Colonic mucosa (tissue), 4 donors: ENCODE results near the gene PDE4D. TPM values are rescaled to one million over a fixed set of nuclear protein-coding genes. Genes with fewer than 3 reads are reported as not detected.

Experiments used
- DNase-seq: peaks from one replicate; pipeline ENCODE4 v3.0.0-alpha.2; 2020
- H3K27ac ChIP-seq: fragments of 200-600 bp; one replicate; pipeline ENCODE4 v1.8.0; 2021
- H3K27me3 ChIP-seq: fragments of 200-600 bp; one replicate; pipeline ENCODE4 v1.8.0; 2021
- H3K36me3 ChIP-seq: fragments of 200-600 bp; one replicate; pipeline ENCODE4 v1.8.0; 2021
- H3K4me1 ChIP-seq: fragments of 200-600 bp; one replicate; pipeline ENCODE4 v1.8.0; 2021; ENCODE audit warnings: mild to moderate bottlenecking
- H3K4me3 ChIP-seq: fragments of 200-600 bp; one replicate; pipeline ENCODE4 v1.8.0; 2021
- H3K9ac ChIP-seq, 2 donors: one replicate each; pipeline ENCODE4 v1.7.0; 2013; ENCODE audit warnings: control low read depth in 2 of 2, low read depth in 2 of 2, low read length in 2 of 2
- H3K9me3 ChIP-seq: fragments of 200-600 bp; one replicate; pipeline ENCODE4 v1.8.0; 2021
- CTCF ChIP-seq: fragments of 200-600 bp; IDR thresholded peaks from one replicate; pipeline ENCODE4 v1.8.0; 2022; ENCODE audit warnings: antibody characterized with exemption, mild to moderate bottlenecking
- intact Hi-C: fragments of 100-400 bp; cut with DNase I; formaldehyde crosslinking; loops from one replicate; pipeline ENCODE4 v1.14.1; 2022
- total RNA-seq, 2 donors: library from RNA; stranded (reverse); fragmentation: NEBNext Ultra II Directional in 1 of 2; extraction: Animal tissue kit (Norgen Biotek cat#: 25700) in 1 of 2; gene quantifications; one replicate each; pipeline ENCODE4 v1.2.1, GENCODE V29; 2021
- donor health status: healthy.
- donor health status: DM: no; HTN: no; CAD: no.
- donor health status: DM: no; HTN: no; CAD: no.

Gene PDE4D
- total RNA-seq, 2 donors from 2014 or later: 23.1 to 53.7 TPM

DNA sequence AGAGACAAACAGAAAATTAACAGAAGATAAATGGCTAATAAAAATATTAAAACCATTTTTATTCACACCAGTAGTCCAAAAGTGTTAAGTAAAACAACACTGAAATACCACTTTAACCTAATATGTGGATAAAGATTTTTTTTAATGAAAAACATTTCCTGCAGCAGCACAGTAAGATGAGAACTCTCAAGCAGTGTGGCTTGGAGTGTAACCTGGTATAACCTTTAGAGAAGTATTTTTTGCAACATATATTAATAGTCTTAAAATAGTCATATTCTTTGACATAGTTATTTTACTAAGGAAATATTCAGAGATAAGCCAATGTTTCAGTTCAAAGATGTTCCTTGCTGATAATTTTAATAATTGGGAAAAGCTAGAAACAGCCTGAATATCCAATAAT lies 644.4 kb downstream of the PDE4D start:
- H3K4me3 ChIP-seq: no peak overlapping the region
- intact Hi-C loops: no loop called here
- H3K36me3 ChIP-seq: no peaks in the 10 kb centered on the region
- DNase-seq: no peak
- no peaks in the 10 kb centered on the region for H3K9me3 ChIP-seq
- TF ChIP-seq CTCF: no peak
- H3K27ac ChIP-seq: no peak overlapping the region
- no peak overlapping the region for H3K9ac ChIP-seq
- H3K4me1 ChIP-seq: peaks cover 6% of the 10 kb centered on the region
- H3K27me3 ChIP-seq: no peaks in the 10 kb centered on the region

DNA sequence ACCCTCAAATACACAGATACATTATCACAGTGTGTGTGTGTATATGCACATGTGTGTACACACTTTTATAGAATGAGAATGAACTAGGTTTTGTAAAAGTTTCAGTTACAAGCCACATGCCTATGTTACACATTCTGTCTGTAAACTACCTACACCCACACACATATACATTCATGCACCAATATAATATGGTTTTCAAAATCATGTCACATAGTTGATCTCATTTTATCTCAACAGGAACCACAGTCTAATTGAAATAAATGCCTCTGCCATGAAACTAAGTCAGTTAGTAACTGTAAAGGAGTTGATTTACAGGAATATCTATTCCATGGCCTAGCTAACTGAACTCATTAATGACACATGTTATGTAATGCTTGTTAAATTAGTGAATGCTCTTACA lies 646.6 kb downstream of the PDE4D start:
- no peak for DNase-seq
- peaks cover 6% of the 10 kb centered on the region for H3K4me1 ChIP-seq
- H3K27me3 ChIP-seq: no peaks in the 10 kb centered on the region
- H3K27ac ChIP-seq: no peak overlapping the region
- no peak overlapping the region for H3K4me3 ChIP-seq
- no peaks in the 10 kb centered on the region for H3K9me3 ChIP-seq
- intact Hi-C loops: no loop called here
- TF ChIP-seq CTCF: no peak
- H3K9ac ChIP-seq: no peak overlapping the region
- no peaks in the 10 kb centered on the region for H3K36me3 ChIP-seq

GRCh38 chr5:59246145-59246869 lies 647.2 kb downstream of the PDE4D start:
- TF ChIP-seq CTCF: no peak
- H3K4me3 ChIP-seq: no peak overlapping the region
- H3K36me3 ChIP-seq: no peaks in the 10 kb centered on the region
- no peak for DNase-seq
- H3K9ac ChIP-seq: no peak overlapping the region
- intact Hi-C loops: no loop called here
- H3K9me3 ChIP-seq: no peaks in the 10 kb centered on the region
- H3K4me1 ChIP-seq: peaks cover 10% of the 10 kb centered on the region
- H3K27ac ChIP-seq: peak overlapping the region; percentile 37
- H3K27me3 ChIP-seq: no peaks in the 10 kb centered on the region

DNA sequence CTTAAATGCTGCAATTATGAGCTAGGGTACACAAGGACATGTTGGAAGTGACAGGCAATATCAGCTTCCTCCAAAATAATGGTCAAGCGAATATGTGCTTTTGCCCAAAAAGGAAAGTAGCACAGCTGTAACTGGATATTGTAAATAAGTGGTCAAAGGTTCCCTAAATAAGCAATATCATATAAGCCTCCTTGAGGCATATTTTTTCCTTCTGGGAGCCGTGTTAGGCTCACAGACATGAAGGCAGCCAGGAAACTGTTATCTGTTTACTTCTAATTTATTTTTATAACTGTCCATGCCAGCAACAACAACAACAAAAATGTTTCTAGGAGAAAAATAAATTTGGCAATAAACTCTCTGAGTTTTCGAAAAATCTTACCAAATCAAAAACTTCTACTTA lies 648.3 kb downstream of the PDE4D start:
- intact Hi-C loops: no loop called here
- Histone ChIP-seq H3K9ac (no peak overlapping the region), H3K4me3 (no peak overlapping the region), H3K9me3 (no peaks in the 10 kb centered on the region), H3K27ac (peak overlapping the region; percentile 37), H3K4me1 (peaks cover 12% of the 10 kb centered on the region), H3K36me3 (no peaks in the 10 kb centered on the region), H3K27me3 (no peaks in the 10 kb centered on the region)
- TF ChIP-seq CTCF: no peak
- no peak for DNase-seq

GRCh38 chr5:59241552-59241951 lies 652.0 kb downstream of the PDE4D start:
- Histone ChIP-seq H3K4me1 (peaks cover 6% of the 10 kb centered on the region), H3K9me3 (no peaks in the 10 kb centered on the region), H3K27ac (no peak overlapping the region), H3K36me3 (no peaks in the 10 kb centered on the region), H3K4me3 (no peak overlapping the region), H3K9ac (no peak overlapping the region), H3K27me3 (no peaks in the 10 kb centered on the region)
- intact Hi-C loops: no loop called here
- DNase-seq: no peak
- no peak for TF ChIP-seq CTCF
